H54 (cell line): ENCODE measurements around the gene GRAMD4.
A peak's percentile ranks its signal among the peaks of the same experiment; 100 is the strongest.

Experiments used
- DNase-seq: peaks from one replicate; pipeline ENCODE4 v3.0.0; 2011; ENCODE audit warnings: low spot score, mixed read lengths; ENCODE audit not compliant: insufficient read length
- FAIRE-seq: peaks from 3 replicates; lab custom pipeline; 2011; peaks lifted over from hg19 to GRCh38; lab: Jason Lieb, UNC
- POLR2A ChIP-seq: IDR thresholded peaks from 2 replicates; pipeline ENCODE4 v1.6.1; 2011; ENCODE audit warnings: low read depth, mild to moderate bottlenecking, low read length

The GRAMD4 gene

GRCh38 chr22:46619830-46620501 is at the start of gene GRAMD4:
Gene GRAMD4, plus strand, starts transcription at chr22:46620386. Its CDS starts 6,414 bp downstream, at chr22:46626800.
- no peak for TF ChIP-seq POLR2A
- no peak for FAIRE-seq
- DNase-seq, result no peak

- FAIRE-seq (no peak), DNase-seq (no peak)
- TF ChIP-seq POLR2A, result no peak
Measured at GRCh38 chr22:46571642-46572250, 48.4 kb upstream of the GRAMD4 start.

- DNase-seq, result no peak
Measured at GRCh38 chr22:46572911-46573780, 47.0 kb upstream of the GRAMD4 start.

GRCh38 chr22:46573781-46574437 is 46.3 kb upstream of the GRAMD4 start:
- TF ChIP-seq POLR2A, result no peak
- FAIRE-seq (no peak), DNase-seq (no peak)

More at GRCh38 chr22:46572911-46573780, 47.0 kb upstream of the GRAMD4 start:
- TF ChIP-seq POLR2A, result no peak
- no peak for FAIRE-seq

GRCh38 chr22:46574438-46574992 is 45.7 kb upstream of the GRAMD4 start:
- TF ChIP-seq POLR2A, result no peak
- FAIRE-seq, result no peak
- no peak for DNase-seq

- no peak for TF ChIP-seq POLR2A
- FAIRE-seq (no peak), DNase-seq (no peak)
Measured at GRCh38 chr22:46574993-46575910, 44.9 kb upstream of the GRAMD4 start.

- FAIRE-seq (no peak), DNase-seq (no peak)
- TF ChIP-seq POLR2A, result no peak
Measured at GRCh38 chr22:46575911-46576555, 44.2 kb upstream of the GRAMD4 start.

- DNase-seq, result peak; percentile 58
- FAIRE-seq, result no peak
- TF ChIP-seq POLR2A, result no peak
Measured at GRCh38 chr22:46576556-46577367, 43.4 kb upstream of the GRAMD4 start.

- no peak for TF ChIP-seq POLR2A
- no peak for DNase-seq
- no peak for FAIRE-seq
Measured at GRCh38 chr22:46577368-46578249, 42.6 kb upstream of the GRAMD4 start.

- no peak for TF ChIP-seq POLR2A
- FAIRE-seq (no peak), DNase-seq (no peak)
Measured at GRCh38 chr22:46578251-46578823, 41.8 kb upstream of the GRAMD4 start.
